Fibroblast of lung (primary cell): ENCODE data around the gene RIC8A. TPM values are rescaled to one million over a fixed set of nuclear protein-coding genes. Genes with fewer than 3 reads are reported as not detected.

Experiments used
- DNase-seq, 2 donors: peaks; one replicate each; pipeline versions ENCODE4 v3.0.0 to v3.0.0-alpha.2; 2010; ENCODE audit warnings: low read depth in 2 of 2
- H2AFZ ChIP-seq: 2 replicates; pipeline ENCODE4 v1.5.1; 2012; ENCODE audit warnings: low read length, control low read depth, inconsistent platforms
- H3K27ac ChIP-seq: 2 replicates; pipeline ENCODE4 v1.5.1; 2011; ENCODE audit warnings: low read length, control low read depth; ENCODE audit not compliant: insufficient read depth
- H3K27me3 ChIP-seq: 2 replicates; pipeline ENCODE4 v1.5.1; 2011; ENCODE audit warnings: mild to moderate bottlenecking, low read length; ENCODE audit not compliant: control insufficient read depth, insufficient read depth
- H3K36me3 ChIP-seq: 2 replicates; pipeline ENCODE4 v1.5.1; 2011; ENCODE audit warnings: low read length; ENCODE audit not compliant: control insufficient read depth, insufficient read depth
- H3K4me1 ChIP-seq: 2 replicates; pipeline ENCODE4 v1.5.1; 2011; ENCODE audit warnings: low read length; ENCODE audit not compliant: control insufficient read depth, insufficient read depth; ENCODE audit errors: extremely low read depth
- H3K4me2 ChIP-seq: 2 replicates; pipeline ENCODE4 v1.5.1; 2011; ENCODE audit warnings: low read length, control low read depth; ENCODE audit not compliant: insufficient read depth; ENCODE audit errors: extremely low read depth
- H3K4me3 ChIP-seq, 4 experiments: fragments of 200-600 bp in 1 of 4; sonication (generic) in 1 of 4; replicated peaks in 1 of 4; 2 replicates each; pipeline ENCODE4 v1.5.1; 2011 to 2016; ENCODE audit warnings: low read length in 4 of 4, low read depth in 3 of 4, mild to moderate bottlenecking in 3 of 4, control low read depth in 2 of 4, inconsistent platforms in 1 of 4, mixed read lengths in 1 of 4; ENCODE audit not compliant: insufficient read depth in 1 of 4; ENCODE audit errors: control extremely low read depth in 1 of 4
- H3K79me2 ChIP-seq: 2 replicates; pipeline ENCODE4 v1.5.1; 2012; ENCODE audit warnings: mild to moderate bottlenecking, low read length, inconsistent platforms; ENCODE audit not compliant: control insufficient read depth, insufficient read depth
- H3K9ac ChIP-seq: 2 replicates; pipeline ENCODE4 v1.5.1; 2011; ENCODE audit warnings: mild to moderate bottlenecking, low read length, control low read depth; ENCODE audit not compliant: insufficient read depth
- H3K9me3 ChIP-seq: 2 replicates; pipeline ENCODE4 v1.5.1; 2012; ENCODE audit warnings: low read depth, low read length; ENCODE audit not compliant: control insufficient read depth, insufficient read depth
- H4K20me1 ChIP-seq: 2 replicates; pipeline ENCODE4 v1.5.1; 2011; ENCODE audit warnings: low read length; ENCODE audit not compliant: control insufficient read depth, insufficient read depth; ENCODE audit errors: extremely low read depth
- CTCF ChIP-seq, 2 donors: IDR thresholded peaks in 1 of 2; conservative IDR thresholded peaks in 1 of 2; 1 replicate in 1 of 2; 2 replicates in 1 of 2; pipeline ENCODE4 v1.5.1; 2011 to 2012; ENCODE audit warnings: low read length in 2 of 2, control low read depth in 1 of 2, inconsistent platforms in 1 of 2, low read depth in 1 of 2, mild to moderate bottlenecking in 1 of 2
- EZH2 ChIP-seq: IDR thresholded peaks from 2 replicates; pipeline ENCODE4 v1.5.1; 2012; ENCODE audit warnings: low read length, control low read depth, mild to moderate bottlenecking; ENCODE audit errors: missing control alignments
- polyA plus RNA-seq, 2 donors: library from polyadenylated mRNA; depleted of rRNA in 1 of 2; stranded (reverse) in 1 of 2; unstranded in 1 of 2; fragments of >200 nt; gene quantifications; 2 replicates each; pipeline ENCODE4 v1.2.1, GENCODE V29; 2011 to 2012; ENCODE audit warnings: missing spikeins in 1 of 2
- total RNA-seq: library from RNA; depleted of rRNA; stranded (reverse); fragments of >200 nt; gene quantifications from 2 replicates; pipeline ENCODE4 v1.2.1, GENCODE V29; 2014

RIC8A gene
- total and polyA plus RNA-seq, 2 donors (not counting 1 experiment from before 2014, with no cell fraction given) = 106 to 230 TPM

DNA sequence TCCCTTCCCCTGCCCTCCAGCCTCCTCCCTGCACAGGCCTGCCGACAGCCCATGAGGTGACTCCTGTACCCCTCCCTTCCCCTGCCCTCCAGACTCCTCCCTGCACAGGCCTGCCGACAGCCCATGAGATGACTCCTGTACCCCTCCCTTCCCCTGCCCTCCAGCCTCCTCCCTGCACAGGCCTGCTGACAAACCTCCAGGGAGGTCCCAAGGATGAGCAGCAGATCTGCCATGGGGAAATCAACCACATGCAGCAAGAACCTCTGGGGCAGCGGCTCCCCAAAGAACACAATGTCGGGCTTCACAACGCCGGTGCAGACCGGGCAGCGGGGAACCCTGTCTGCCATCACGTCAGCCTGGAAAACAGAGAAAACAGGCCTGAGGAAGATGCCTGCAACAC, 16.4 kb downstream of the RIC8A start:
- TF ChIP-seq CTCF (conservative IDR thresholded peaks at IDR 0.05 in 1 of 2, IDR thresholded peaks at IDR 0.05 in 1 of 2; ENCODE audit: low read depth in 1 of 2, low read length in 2 of 2) = no peak
- TF ChIP-seq EZH2 = no peak
- Histone ChIP-seq H2AFZ (no peak overlapping the region), H3K9ac (no peak overlapping the region), H4K20me1 (no peaks in the 10 kb centered on the region), H3K9me3 (no peaks in the 10 kb centered on the region), H3K27ac (no peak overlapping the region), H3K4me3 (no peak overlapping the region), H3K36me3 (peaks cover 1% of the 10 kb centered on the region), H3K27me3 (no peaks in the 10 kb centered on the region), H3K79me2 (no peaks in the 10 kb centered on the region), H3K4me2 (no peak overlapping the region), H3K4me1 (peaks cover 10% of the 10 kb centered on the region)
- no peak for DNase-seq

GRCh38 chr11:224424-224823, 16.9 kb downstream of the RIC8A start:
- Histone ChIP-seq H3K4me3 (no peak overlapping the region), H3K9me3 (no peaks in the 10 kb centered on the region), H3K79me2 (no peaks in the 10 kb centered on the region), H3K27me3 (no peaks in the 10 kb centered on the region), H2AFZ (no peak overlapping the region), H3K4me2 (no peak overlapping the region), H3K27ac (no peak overlapping the region), H4K20me1 (no peaks in the 10 kb centered on the region), H3K9ac (no peak overlapping the region), H3K4me1 (peaks cover 10% of the 10 kb centered on the region), H3K36me3 (peaks cover 1% of the 10 kb centered on the region)
- no peak for DNase-seq
- TF ChIP-seq EZH2 (no peak), CTCF (conservative IDR thresholded peaks at IDR 0.05 in 1 of 2, IDR thresholded peaks at IDR 0.05 in 1 of 2; ENCODE audit: low read depth in 1 of 2, low read length in 2 of 2) (no peak)

GRCh38 chr11:225734-226453, 18.4 kb downstream of the RIC8A start:
- Histone ChIP-seq H3K27ac (no peak overlapping the region), H3K27me3 (no peaks in the 10 kb centered on the region), H3K36me3 (peaks cover 1% of the 10 kb centered on the region), H3K79me2 (no peaks in the 10 kb centered on the region), H2AFZ (no peak overlapping the region), H3K4me3 (no peak overlapping the region), H3K4me2 (no peak overlapping the region), H4K20me1 (no peaks in the 10 kb centered on the region), H3K9ac (no peak overlapping the region), H3K4me1 (peaks cover 10% of the 10 kb centered on the region), H3K9me3 (no peaks in the 10 kb centered on the region)
- TF ChIP-seq EZH2 (no peak), CTCF (conservative IDR thresholded peaks at IDR 0.05 in 1 of 2, IDR thresholded peaks at IDR 0.05 in 1 of 2; ENCODE audit: low read depth in 1 of 2, low read length in 2 of 2) (no peak)
- DNase-seq = peak in 1 of 2 donors; percentile 52
